GM12864 (cell line): Measurements from ENCODE around the gene XG.
"Not testable (repeated sequence)": the region's sequence is repeated elsewhere in the genome, so short reads cannot be mapped to it uniquely, and the experiment has no call there.

ENCODE experiments used
- DNase-seq: peaks from one replicate; pipeline ENCODE4 v3.0.0-alpha.2; 2011; ENCODE audit warnings: low read depth
- H3K4me3 ChIP-seq: 2 replicates; pipeline ENCODE4 v1.5.1; 2011; ENCODE audit warnings: mild to moderate bottlenecking, low read depth, low read length, control low read depth
- CTCF ChIP-seq: IDR thresholded peaks from 2 replicates; pipeline ENCODE4 v1.5.1; 2011; ENCODE audit warnings: low read depth, mild to moderate bottlenecking, moderate library complexity, low read length, control low read depth, inconsistent platforms; ENCODE audit errors: missing control alignments

XG gene

GRCh38 chrX:2751291-2751690 lies 549 bp upstream of the XG start:
- H3K4me3 ChIP-seq, result no peak overlapping the region
- TF ChIP-seq CTCF, result no peak
- DNase-seq, result no peak

DNA sequence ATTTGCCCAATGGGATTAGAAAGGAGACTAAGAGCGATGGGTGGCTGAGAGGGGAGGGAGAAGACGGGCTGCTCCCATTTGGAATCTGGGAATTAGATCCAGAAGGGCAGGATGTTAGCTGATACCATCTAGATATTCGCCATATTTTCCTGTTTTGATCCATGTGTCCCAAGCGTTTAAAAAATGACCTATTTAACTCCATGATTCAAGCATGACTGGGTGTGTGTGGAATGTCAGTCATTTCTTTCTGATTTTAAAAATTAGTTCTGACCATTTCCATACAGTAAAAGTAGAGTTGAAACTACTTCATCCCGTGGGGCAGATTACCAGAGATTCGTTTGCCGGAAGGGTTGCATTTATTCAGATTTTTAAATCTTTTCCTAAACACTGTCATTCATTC lies 601 bp downstream of the XG start:
- H3K4me3 ChIP-seq, DNase-seq: not testable (repeated sequence)

- H3K4me3 ChIP-seq, DNase-seq: not testable (repeated sequence)
Measured at GRCh38 chrX:2755163-2755715, 3.4 kb downstream of the XG start.

DNA sequence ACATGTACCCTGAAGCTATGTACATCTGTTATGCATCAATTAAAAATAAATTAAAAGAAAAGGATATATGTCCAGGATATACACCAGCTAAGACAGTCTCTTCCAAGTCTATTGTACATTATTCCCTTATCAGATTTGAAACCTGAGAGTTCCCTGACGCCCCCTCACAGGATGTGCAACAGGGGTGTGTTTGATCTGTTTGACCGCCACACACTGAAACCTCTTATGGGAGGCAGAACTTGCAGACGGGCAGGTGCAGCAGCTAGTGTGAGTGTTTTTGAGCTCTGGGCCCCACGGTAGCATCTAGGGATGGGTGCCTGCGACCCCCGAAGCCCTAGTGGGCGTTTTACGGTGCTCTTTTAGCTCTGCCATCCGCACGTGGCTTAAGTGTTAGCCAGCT lies 4.7 kb downstream of the XG start:
- no peak for DNase-seq
- no peak for TF ChIP-seq CTCF
- no peak overlapping the region for H3K4me3 ChIP-seq

GRCh38 chrX:2761246-2761645 lies 9.4 kb downstream of the XG start:
- TF ChIP-seq CTCF, result no peak
- no peak for DNase-seq

GRCh38 chrX:2762671-2763070 lies 10.8 kb downstream of the XG start:
- not testable (repeated sequence) for DNase-seq, H3K4me3 ChIP-seq

More at GRCh38 chrX:2761246-2761645, 9.4 kb downstream of the XG start:
- H3K4me3 ChIP-seq, result no peak overlapping the region

- not testable (repeated sequence) for DNase-seq, H3K4me3 ChIP-seq
Measured at GRCh38 chrX:2764766-2765548, 13.1 kb downstream of the XG start.

- no peak for TF ChIP-seq CTCF
- DNase-seq, result no peak
Measured at GRCh38 chrX:2765549-2765830, 13.7 kb downstream of the XG start.

DNA sequence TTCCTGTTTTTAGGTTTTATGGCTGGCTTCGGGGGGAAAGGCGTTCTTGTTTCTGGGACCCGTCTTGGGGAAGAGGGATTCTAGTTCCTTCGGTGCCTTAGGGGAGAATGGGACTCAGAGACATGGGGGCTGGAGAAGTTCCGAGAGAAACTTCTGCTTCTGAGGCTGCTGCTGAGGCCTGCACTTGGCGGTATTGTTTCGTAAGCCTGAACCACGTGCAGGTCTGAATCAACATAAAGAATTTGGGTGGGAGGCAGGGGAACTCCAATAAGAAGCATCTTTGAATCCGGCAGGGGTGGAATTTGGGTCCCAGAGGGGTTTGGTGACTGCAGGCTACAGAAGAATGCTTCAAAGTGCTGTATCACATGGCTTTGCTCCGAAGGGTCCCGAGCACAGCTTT lies 15.1 kb downstream of the XG start:
- no peak for DNase-seq
- no peak for TF ChIP-seq CTCF
- no peak overlapping the region for H3K4me3 ChIP-seq

More at GRCh38 chrX:2765549-2765830, 13.7 kb downstream of the XG start:
- no peak overlapping the region for H3K4me3 ChIP-seq
